SHP77 treated with DMSO at 0.1 percent for 48 hours (cell line): Measurements from ENCODE around the gene ZFAND5.
A peak's percentile ranks its signal among the peaks of the same experiment; 100 is the strongest.

Experiments used
- DNase-seq: peaks from one replicate; lab custom pipeline; 2025; lab: John Stamatoyannopoulos, UW

The ZFAND5 gene, protein sequence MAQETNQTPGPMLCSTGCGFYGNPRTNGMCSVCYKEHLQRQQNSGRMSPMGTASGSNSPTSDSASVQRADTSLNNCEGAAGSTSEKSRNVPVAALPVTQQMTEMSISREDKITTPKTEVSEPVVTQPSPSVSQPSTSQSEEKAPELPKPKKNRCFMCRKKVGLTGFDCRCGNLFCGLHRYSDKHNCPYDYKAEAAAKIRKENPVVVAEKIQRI

DNA sequence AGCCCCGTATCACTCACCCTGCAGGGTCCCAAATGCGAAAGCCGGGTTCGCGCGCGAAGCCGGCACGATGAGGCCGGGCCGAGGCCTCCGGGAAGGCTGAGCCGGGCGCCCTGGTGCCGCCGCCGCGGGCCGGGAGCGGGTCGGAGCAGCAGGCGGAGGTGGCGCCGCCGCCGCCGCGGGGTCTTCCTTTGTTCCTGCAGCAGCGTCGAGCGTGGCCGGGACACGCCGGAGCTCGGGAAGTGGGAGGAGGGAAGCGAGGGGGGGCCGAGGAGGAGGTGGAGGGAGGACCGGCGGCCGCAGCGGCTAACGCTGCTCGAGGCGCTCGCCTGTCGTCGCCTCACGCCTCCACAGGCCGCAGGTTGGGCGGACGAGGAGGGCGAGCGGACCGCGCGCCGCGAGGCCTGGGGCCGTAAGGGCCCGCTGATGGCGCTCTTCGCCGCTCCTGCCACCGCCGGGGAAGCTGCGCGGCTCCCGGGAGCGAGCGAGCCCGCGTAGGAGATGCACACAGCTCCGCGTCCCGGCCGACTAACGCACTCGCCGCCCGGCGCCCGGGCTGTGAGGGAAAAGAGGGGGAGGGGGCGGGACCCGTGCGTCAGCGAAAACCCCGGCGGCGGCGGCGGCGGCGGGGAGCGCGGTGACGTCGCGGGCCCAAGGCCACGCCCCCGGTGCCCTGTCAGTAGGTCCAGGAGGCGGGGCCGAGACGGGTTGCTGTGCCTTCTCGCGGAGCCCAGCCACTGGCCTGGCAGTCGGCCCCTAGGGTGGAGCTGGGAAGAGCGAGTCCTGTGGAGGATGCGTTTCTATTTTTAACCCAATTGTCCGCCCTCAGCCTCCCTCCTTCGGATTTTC is at the start of gene ZFAND5:
Gene ZFAND5 (minus strand): TSS at position 530 of the 846 bp plus-strand sequence. CDS start 4,430 bp downstream, outside the sequence.
- peak; percentile 52 for DNase-seq

DNA sequence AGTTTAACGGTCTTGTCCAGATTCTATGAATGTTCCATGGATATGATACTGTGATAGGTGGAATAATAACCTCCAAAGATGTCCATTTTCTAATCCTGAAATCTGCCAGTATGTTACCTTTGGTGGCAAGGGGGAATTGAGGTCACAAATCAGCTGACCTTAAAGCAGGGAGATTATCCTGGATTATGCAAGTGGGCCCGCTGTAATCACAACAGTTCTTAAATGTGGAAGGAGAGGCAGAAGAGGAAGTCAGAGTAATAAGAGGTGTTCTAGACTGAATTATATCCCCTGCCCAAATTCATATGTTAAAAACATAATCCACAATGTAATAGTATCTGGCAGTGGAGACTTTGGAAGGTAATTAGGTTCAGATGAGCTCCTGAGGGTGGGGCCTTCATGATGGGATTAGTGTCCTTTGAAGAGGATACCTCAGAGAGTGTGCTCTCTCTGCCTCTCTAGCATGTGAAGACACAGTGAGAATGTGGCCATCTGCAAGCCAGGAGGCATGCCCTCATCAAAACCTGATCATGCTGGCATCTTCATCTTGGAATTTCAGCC is 47.6 kb upstream of the ZFAND5 start:
- no peak for DNase-seq

DNA sequence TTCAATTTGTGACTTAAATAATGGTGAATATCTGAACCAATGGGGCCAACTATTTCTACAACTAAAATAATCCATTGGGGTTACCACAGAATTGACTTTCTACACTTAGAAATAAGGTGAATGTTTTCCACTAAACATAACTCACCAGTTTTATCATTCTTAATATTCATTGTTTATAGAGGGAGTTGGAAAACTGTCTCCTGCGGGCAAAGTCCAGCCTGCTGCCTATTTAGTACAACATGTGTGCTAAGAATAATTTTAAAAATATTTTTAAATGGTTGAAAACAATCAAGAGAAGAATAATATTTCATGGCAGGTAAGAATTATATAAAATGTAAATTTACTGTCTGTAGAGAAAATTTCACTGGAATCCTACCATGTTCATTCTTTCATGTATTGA is 45.2 kb upstream of the ZFAND5 start:
- no peak for DNase-seq

DNA sequence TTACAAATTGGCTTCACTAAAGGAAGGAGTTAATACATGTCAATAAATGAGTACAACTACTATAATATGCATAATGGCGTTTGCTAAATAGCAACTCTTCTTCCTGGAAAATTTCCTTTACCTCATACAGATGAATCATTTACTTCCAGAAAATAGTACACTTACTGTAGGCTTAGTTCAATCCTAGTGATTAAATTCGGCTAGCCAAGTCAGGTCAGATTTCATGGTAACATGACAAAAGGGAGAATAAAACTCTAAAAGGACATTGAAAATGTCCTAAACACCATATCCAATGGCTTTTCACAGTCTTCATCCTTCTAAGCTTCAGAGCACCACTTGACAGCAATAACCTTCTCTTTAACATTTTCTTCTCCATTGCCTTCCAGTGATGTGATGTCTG is 42.1 kb upstream of the ZFAND5 start:
- no peak for DNase-seq

DNA sequence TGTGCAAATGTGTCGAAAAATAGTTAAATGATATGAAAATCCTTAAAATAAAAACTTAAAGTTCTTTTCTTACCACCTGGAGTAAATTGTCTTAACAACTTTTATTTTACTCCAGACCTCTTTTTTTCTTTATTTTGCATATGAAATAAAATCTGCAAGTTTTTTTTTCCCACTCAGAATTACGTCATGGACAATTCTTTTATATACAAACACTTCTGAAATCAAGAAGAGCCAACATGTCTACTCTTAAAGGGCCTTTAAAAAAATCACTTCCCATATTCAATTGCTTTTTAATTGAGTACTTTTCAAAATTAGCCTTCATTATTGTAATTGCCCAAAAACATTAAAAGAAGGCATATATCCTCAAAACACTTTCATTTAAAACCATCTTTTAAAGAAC is 37.7 kb upstream of the ZFAND5 start:
- DNase-seq, result no peak

DNA sequence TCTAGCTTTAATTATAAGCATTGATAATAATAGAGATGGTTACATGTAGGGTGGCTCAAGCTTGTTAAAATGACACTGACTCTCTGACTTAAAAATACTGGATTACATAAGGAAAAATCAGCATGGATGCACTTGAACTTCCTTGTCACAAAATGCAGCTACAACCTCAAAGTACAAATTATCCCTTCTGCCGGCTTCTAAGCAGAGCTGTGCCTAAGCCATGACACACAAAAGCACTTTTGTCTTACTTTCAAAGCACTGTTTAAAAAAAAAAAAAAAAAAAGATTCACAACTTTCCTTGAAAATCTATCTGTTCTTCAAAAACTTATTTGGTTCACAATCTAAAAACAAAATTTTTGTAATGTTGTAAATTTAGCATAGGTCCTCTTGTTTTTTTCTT is 36.4 kb upstream of the ZFAND5 start:
- no peak for DNase-seq

DNA sequence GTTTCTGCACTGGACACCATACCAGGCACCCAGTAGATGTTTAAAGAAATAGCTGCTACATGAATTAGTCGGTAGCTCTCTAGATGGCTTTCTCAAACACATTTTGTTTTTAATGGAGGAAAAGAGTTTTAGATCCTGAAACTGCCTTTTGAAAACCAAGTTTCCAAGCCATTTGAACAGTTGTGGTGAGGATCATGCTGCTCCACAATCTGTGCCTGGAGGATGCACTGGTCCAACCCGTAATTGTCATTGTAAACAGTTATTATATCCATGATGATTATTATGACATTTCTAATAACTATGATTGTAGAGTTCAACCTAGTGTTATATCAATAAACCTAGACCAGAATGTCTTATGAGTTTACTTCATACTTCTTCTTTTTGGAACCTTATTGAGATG is 35.9 kb upstream of the ZFAND5 start:
- no peak for DNase-seq

DNA sequence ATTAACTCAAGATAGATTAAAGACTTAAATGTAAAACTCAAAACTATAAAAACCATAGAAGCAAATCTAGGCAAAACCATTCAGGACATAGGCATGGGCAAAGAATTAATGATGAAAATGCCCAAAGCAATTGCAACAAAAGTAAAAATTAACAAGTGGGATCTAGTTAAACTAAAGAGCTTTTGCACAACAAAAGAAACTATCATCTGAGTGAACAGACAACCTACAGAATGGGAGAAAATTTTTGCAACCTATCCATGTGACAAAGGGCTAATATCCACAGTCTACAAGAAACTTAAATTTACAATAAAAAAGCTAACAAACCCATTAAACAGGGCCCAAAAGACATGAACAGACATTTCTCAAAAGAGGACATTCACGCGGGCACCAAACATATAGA is 34.4 kb upstream of the ZFAND5 start:
- no peak for DNase-seq

DNA sequence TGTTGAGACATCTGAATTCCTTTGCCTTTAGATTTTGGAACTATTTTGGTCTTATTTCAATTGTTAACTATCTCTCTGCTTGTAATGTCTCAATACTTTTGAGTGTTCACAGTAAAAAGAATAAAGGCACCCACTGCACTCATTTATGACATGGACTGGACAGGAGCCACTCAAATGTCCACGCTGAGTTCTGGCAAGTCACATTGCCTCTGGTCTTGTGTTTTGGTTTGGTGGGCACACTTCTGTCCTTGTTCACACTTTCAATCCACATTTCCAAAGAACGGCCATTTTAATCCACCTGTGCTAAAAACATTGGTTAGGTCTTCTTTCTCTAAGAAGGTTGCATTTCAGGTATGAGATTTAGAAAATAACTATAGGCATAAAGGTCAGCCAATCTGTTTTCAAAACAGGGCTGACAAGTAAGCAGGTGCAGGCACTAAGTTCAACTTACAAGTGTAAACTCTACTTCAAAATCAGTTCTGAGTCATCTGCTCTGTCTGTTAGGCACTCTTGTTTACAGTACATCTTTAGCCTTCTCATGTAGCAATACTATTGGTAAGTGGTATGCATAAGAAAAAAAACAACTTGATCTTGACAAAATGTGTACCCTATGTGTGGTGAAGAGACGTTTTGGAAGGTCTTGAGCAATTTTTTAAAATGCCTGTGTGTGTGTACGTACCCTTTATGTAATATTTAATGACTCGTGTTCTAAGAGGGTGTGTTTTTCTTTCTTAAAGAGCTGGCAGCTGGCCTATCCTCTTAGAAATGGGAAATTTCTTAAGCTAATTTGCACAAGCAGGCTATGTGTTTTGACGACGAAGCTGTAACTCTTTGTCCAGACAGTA is 31.5 kb upstream of the ZFAND5 start:
- no peak for DNase-seq

DNA sequence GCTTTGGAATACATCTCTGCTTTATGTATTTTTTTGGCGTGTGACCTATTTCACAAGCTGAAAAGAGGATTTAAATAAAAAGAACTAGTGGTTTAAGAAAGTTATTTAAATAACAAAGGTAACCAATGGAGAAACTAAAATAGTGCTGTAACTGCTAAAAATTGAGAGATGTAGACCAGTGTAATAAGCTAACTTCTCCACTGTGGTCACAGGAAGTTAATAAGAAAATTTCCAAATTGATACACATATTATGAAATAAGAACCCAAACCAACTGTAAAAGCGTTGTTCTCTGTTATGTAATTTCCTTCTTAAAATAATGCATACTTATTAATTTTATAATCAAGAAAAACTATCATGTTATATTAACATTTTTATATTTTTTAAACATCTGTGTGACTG is 29.1 kb upstream of the ZFAND5 start:
- no peak for DNase-seq

DNA sequence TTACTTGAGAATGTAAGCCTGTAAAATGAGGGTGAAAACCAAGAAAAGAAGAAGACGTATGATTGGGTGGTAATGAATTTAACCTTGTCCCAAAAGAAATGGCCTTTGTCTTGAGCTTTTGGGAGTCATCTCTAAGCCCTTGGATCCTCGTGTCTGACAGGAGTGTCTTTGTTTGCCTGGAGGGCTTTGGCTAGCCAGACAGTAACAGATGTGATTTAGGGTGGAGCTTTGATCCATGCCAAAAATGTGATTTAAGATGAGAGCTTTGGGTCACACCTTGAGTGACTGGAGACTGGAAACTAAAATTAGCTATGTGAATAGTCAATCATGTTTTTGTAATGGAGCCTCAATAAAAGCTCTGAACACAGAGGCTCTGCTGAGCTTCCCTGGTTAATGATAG is 25.9 kb upstream of the ZFAND5 start:
- no peak for DNase-seq

DNA sequence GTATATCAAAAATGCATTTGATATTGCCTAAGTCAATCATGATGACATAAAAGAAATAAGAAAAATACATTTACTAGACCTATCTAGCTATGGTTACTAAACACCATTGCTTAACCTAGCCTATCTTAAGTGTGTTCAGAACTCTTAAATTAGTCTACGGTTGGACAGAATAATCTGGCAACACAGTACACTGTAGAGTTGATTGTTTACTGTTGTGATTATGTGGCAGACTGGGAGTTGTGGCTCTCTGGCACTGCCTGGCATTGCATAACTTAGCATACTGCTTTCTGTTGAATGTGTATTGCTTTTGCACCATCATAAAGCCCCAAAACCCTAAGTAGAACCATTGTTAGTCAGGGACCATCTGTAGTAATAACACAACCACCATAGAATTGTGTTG is 21.2 kb upstream of the ZFAND5 start:
- DNase-seq, result no peak

DNA sequence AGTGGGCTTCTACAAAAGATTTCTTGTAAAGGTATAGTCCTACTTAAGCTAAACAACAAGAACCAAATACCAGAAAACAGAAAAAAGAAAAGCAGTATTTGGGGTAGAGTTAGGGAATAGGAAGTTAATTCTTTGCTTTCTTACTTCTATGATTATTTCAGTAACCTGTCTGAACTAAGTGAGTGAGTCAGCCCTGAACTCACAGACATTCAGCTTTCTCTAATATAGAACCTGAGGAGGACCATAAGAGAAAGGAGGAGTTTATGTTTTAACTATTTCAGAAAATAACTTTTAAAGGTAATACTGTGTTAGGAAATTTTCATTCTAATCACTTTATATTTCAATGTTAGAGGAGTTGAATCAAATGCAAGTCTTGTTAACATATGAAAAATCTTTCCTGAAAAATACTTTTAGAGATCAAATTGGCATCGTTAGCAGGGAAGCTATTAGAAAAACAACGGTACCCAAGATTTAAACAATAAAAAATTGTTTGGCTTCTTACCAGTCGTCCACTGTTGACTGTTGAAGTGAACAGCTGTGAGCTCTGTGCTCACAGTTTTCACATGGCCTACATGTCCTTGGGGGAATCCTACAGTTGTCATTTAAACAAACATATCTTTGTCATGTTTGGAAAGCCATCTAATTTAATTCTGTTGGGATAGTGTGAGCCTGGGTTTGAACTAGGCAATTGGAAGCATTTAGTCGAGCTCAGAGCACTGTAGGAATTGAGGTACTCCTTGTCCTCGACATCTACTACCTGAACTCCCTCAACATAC is 19.9 kb upstream of the ZFAND5 start:
- DNase-seq, result no peak

DNA sequence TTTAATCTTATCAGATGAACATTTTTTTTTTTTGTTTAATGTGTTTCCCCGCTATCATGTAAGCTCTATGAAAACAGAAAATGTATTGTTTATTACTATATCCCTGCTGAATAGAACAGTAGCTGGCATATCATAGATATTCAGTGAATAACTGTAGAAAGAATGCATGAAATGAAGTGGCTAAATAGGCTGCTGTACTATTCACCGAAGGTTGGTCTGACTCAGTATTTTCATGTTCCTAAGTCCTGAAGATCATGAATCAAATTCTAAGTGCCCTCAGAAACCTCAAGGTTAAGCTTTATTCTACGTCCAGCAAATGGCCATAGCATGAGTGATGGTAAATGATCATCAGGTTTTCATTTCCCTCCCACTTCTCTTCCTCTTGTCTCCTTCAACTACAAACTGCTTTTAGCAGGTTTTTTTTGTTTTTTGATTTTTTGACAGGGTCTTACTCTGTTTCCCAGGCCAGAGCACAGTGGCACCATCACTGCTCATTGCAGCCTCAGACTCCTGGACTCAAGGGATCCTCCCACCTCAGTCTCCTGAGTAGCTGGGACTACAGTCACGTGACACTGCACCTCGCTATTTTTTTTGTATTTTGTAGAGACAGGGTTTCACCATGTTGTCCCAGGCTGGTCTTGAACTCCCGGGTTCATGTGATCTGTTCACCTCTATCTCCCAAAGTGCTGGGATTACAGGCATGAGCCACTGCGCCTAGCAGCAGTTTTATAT is 19.1 kb upstream of the ZFAND5 start:
- no peak for DNase-seq

DNA sequence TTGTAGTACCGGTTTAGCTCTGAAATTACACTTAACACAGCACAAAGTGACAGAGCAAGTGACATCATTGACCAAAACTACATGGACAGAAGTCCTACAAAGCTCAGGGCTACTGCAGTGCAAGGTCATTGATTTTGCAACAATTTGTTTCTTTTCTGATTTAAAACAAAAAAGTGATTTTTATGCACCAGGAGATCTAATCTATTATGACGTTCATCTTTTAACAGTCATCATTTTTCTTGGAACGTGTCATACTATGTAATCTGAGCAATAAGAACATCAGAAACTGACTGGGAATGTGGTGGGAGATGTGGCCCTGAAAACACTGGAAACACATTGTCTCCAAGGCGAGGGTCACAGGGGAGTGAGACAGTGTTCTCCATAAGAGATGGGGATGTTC is 17.4 kb upstream of the ZFAND5 start:
- no peak for DNase-seq

DNA sequence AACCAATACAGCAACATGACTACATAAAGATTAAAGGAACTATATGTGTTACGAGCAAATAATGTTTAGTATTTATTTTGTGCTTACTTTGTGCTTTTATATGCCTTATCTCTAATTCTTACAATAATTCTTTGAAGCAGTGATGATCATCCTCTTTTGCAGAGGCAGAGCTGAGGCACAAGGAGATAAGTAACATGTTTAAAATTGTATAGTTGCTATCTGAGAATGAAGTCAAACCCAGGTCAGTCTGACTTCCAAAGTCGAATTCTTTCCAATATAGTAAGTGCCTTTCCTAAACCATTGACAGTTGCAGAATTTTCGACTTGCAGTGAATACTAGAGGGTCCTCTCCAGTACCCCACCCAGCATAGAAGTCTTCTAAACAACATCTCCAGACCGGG is 12.0 kb upstream of the ZFAND5 start:
- no peak for DNase-seq

DNA sequence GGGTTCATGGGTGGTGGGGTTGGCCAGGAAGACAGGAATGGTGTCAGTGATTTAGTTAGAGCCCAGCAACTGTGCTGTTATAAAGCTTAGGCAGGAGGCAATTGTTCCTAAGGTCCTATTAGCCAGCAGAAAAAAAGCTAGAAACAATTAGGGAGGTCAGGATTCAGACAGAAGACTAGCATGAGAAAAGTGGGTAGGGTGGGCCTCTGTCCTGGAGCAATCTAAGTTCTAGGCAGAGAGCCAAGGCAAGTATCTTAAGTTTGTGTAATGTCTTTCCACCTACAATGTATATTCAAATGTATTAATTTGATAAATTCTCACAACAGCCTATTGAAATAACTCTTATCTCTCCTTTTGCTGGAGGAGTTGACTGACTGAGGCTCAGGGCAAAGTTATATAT is 6.1 kb upstream of the ZFAND5 start:
- no peak for DNase-seq

DNA sequence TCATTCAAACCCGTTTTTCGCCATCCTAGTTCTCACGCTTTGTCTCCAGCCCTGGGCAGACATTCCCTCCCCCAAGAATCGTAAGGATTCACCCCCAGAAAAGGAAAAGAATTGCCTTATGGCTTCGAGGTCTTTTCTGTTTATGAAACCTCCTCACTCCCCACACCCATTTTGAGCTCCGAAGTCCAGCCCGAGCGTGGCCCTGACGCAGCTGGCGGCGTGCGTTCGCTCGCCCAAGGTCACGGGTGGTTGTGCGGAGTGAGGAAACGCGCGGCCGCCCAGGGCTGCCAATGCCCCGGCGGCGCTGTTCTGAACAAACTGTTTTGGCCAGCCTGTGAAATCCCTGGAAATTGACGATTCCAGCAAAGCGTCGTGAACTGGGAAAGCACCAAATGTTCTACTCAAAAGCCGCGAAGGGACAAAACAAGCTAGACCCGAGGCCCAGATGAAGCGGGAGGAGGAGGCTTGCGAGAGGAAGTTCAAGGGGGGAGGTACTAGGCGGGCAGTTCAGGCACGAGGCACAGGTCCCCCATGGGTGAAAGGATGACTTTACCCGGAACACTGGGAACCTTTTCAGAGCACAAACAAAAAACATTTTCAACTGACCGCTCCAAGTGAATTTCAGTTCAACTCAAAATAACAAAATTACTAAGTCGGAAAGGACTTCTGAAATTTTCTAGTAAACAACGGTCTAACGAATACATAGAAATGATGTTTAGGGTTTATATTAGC is 683 bp upstream of the ZFAND5 start:
- peak; percentile 7 for DNase-seq

DNA sequence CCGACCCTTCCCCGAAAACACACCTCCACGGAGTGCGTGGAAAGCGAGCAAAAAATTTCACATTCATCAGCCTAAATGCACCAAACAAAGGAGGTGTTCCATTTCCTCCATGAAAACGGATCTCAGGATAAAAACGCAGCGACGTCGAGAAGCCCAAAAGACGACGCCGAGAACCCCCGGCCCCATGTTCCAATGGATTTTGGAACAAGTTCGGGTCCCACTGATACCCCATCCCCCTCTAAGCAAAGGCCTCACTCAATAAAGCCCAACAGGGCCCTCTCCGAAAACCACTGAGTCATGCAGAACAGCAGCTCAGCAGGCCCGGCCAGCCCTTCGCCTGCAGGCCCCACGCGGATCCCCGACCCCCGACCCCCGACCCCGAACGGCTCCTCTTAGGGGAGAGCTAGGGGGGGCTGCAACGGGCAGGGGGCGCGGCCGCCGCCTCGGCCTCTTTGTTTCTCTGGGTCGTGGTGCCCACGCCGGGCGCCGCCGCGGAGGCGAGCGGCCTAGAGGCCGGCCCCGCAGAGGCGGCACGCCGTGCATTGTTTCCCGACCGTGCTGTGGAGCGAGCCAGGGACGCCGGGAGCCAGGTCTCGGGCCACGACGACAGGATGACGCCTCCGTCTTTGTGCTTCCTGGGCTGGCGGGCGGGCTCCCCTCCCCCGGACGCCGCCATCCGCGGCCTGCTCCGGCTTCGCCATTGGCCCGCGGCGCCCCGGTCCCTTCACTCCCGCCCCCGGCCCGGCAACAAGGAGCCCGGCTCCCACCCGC is 915 bp downstream of the ZFAND5 start:
- DNase-seq, result no peak

DNA sequence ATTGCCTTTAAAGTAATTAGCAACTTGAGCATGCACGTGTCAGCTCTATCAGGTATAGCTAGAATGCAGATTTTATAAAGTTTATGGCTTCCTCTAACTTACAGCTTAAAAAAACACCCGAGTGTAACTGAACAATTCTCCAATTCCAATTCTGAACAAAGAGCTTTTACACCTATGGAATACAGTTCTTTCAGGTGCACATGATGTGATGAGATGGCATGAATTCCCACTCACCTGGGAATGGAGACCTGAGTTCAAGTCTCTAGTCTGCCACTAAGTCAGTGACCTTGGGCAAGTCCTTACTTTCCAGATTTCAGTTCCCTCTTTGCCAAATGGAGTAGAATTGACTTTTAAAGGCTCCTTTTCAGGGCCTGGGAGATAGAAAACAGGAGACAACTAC is 1.8 kb downstream of the ZFAND5 start:
- no peak for DNase-seq
